Skeletal muscle cell (primary cell): Measurements from ENCODE around the gene MACROD2.
"Not testable (repeated sequence)": the region's sequence is repeated elsewhere in the genome, so short reads cannot be mapped to it uniquely, and the experiment has no call there.

ENCODE experiments used
- DNase-seq: peaks from one replicate; pipeline ENCODE4 v3.0.0-alpha.2; 2010; ENCODE audit warnings: low read depth
- H3K4me3 ChIP-seq: 2 replicates; pipeline ENCODE4 v1.5.1; 2011; ENCODE audit warnings: low read depth, mild to moderate bottlenecking, control low read depth, low read length, moderate library complexity

The MACROD2 gene

DNA sequence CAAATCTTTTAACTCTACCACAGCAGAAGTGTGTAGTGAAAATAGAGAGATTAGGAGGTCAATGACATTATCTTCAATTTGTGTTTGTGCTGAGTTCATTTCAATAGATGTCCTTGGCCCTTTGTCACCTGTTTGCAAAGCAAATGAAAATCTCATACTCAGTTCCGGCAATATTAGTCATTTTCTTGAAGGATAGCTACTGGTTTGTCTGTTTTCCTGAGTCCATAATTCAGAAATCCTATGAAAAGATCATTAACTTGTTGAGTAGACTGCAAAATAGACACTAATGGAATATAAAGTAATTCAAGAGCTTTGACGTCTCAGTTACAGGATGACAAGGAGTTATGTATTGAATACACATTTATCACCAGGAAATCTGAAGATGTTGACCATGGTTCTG lies 1163.2 kb downstream of the MACROD2 start:
- H3K4me3 ChIP-seq: no peak overlapping the region
- DNase-seq: no peak

DNA sequence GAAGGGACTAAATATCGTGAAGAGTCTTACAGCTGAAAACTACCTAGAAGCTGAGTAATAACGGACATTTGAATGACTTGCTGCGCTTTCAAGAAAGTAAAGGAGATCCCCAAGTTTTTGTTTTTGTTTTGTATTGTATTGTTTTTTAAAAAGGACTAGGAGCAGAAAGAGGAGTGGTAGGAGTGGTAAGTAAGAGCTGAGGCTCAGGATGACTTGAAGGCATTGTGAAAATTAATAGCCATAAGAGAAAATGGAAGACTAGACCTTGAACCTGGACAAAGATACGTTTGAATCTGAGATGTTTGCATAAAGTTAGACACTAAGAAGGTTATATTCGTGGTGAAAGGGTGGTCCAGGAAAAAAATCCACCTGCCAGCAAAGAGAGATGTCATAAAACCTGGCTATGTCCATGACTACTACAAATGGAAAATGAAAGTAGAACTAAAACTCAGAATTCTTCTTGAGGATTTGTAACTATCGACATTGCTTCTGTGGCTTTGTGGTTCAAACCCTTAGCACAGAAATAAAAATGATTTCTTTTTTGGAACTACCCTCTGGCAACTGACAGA lies 1166.8 kb downstream of the MACROD2 start:
- DNase-seq: no peak
- no peak overlapping the region for H3K4me3 ChIP-seq

DNA sequence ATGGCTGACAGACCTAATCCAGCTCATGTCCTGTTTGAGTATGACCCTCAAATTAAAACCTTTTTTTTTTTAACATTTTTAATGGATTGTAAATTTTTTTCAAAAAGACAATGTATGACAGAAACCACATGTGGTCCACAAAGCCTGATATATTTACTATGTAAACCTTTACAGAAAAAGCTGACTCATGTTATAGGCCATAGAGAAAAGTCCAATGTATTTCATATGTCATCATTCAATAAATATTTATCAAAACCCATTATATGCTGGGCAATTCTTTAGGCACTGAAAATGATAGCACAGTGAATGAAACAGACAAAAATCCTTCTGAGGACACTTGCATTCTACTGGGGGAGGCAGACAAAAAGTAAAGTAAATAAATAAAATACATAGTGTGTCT lies 1168.3 kb downstream of the MACROD2 start:
- DNase-seq: no peak
- H3K4me3 ChIP-seq: no peak overlapping the region

DNA sequence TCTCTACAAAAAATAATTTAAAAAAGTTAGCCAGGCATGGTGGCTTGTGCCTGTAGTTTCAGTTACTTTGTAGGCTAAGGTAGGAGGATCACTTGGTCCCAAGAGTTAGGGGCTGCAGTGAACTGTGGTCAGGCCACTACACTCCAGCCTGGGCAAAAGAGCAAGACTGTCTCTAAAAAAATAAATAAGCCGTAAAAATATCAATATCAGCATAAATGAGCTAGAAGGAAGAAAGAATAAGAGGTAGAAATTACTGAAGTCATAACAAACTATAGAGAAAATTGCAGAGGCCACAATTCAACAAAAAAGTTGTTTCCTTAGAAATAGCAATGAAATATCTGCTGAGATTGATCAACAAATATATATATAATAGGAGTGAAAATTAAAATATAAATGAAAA lies 1169.4 kb downstream of the MACROD2 start:
- no peak for DNase-seq
- no peak overlapping the region for H3K4me3 ChIP-seq

DNA sequence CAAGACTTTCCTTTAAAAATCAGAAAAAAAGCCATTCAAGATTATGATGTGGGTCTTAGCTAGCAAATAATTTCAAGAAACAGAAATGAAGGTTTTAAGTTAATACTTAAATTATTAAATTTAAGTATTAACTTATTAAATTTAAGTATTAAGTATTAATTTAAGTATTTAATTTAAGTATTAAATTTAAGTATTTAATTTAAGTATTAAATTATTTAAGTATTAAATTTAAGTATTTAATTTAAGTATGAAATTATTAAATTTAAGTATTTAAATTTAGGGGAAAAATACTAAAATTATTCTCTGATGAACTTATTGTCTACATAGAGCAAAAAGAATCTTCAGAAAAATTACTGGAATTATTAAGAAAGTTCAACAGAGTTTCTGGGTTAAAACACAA lies 1171.4 kb downstream of the MACROD2 start:
- H3K4me3 ChIP-seq: no peak overlapping the region
- DNase-seq: no peak

DNA sequence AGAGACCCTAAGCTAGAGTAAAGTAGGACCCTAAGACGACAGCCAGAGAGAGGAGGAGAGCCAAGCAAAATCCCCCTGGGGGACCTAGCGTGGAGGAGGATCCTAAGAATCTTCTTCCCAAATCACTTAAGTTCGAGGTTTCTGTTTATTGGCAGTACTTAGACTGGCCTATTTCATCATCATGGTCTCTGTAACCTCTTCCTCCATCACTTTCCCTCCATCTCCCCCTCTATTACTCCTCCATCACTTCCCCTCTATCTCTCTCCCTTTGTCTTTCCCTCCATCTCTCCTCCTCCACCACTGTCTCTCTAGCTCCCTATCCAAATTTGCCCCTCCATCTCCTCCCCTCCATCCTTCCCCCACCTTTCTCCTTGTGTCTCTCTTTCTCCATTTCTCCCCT lies 1175.7 kb downstream of the MACROD2 start:
- no peak for DNase-seq
- no peak overlapping the region for H3K4me3 ChIP-seq

DNA sequence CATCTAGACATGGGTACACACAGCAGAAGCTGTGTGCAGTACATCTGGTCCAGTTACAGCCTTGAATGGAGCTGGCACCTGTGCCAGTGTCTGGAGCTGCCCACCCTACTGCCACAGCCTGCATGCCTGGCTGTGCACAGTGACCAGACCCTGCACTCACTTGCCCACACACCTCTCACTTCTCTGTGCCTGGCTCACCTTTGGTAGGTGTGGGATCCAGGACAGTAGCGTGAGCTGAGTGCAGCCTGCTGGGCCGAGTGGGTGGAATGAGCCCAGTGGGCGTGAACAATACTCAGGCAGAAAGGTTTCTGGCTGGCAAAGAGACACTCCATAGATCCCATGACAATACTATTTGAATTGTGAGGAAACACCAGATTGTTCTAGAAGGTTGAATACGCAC lies 1181.6 kb downstream of the MACROD2 start:
- no peak overlapping the region for H3K4me3 ChIP-seq
- DNase-seq: no peak

DNA sequence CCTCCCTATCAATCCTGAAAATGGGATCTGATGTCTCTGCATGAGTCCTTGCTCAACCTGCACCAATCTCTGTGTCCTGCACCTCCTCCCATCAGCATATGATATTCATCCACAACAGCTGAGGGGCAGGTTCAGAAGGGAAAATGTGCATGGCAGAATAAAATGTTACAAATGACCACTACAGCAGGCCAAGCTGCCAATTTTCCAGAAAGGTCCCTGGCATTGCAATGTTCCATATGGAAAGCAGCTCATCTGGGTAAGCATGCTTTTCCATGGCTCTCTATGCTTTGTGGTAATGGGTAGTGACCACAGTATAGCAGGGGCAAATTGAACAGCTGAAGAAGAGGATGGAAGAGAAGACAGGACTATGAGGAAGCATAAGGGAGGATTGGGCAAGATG lies 1183.3 kb downstream of the MACROD2 start:
- no peak for DNase-seq
- no peak overlapping the region for H3K4me3 ChIP-seq

DNA sequence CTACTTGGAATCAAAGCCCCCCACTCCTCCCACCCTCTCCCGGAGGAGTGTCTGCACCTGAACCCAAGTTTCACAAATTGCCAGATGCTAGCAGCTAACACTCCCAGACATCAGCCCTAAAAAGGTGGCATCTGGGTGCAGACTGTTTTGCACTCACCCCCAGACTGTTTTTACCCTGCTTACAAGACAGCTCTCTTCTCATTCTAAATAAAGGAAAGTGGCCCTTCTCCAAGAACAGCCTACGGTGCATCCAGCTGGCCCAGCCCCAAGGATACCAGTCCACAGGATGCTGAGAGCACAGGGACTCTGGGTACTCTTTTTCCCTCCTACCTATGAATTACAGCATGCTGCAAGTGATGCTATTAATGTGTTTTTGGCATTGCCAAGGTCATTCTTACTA lies 1184.1 kb downstream of the MACROD2 start:
- no peak for DNase-seq
- H3K4me3 ChIP-seq: no peak overlapping the region

DNA sequence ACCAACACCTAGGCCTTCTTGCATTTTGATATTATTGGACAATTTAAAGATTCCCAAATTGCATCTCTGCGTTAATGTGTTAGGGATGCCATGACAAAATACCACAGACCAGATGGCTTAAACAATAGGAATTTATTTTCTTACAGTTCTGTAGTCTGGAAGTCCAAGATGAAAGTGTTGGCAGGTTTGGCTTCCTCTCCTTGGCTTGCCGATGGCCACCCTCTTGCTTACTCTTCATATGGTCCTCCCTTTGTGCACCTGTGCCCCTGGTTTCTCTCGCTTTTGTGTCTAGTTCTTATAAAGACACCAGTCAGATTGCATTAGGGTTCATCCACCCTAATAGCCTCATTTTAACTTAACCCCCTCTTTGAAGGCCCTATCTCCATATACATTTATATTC lies 1184.5 kb downstream of the MACROD2 start:
- no peak for DNase-seq
- H3K4me3 ChIP-seq: no peak overlapping the region

DNA sequence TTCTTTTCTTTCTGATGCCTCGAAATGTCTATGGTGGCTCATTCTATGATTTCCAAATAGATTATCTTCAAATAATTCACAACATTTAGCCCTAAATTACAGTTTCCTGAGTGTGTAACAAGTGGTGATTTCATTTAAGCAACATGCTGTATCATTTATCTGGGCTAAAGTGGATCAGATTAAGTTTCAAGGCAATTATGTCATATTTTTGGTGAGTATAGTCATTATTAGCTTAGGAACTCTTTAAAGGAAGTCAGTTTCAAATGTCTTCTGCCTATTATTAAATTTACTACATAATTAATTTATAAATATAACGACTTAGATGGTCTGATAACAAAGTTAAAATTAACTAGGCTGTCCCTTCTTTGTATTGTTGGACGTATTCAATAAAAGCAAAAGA lies 1190.0 kb downstream of the MACROD2 start:
- H3K4me3 ChIP-seq: no peak overlapping the region
- no peak for DNase-seq

DNA sequence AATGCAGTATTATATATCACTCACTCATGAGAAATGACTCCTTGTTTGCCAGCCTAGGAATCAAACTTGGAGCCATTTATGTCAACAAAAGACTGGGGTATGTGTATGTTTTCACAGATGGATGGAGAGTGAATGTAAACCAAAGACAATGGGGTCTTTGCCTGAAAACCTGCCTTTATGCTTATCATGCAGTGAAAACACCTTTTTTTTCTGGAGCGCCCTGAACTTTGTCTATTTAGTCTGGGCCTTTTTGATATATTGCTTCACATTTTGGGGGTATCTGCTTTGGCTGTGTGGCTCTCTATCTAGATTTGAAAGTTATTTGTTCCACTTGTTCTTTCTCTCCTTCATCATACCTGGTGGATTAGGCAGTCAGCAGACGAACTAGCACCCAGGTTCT lies 1190.6 kb downstream of the MACROD2 start:
- H3K4me3 ChIP-seq: no peak overlapping the region
- no peak for DNase-seq

DNA sequence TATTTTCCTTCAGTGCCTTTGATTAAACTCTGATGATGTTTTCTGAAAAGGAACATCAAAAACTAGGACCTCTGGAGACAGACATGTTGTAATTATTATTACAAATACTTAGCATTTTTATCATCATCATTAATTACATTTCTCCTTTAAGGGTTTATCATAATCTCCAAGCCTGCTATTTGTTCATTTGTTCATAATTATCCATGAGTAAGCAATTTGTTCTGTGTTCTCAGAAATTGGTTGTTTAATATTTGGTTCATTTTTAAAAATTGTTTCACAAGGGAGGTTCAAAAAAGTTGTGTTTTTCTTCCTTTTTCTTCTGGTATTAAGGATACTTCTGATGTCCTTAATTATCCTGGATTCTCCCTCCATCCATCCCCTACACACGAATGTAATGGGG lies 1192.3 kb downstream of the MACROD2 start:
- no peak overlapping the region for H3K4me3 ChIP-seq
- no peak for DNase-seq

DNA sequence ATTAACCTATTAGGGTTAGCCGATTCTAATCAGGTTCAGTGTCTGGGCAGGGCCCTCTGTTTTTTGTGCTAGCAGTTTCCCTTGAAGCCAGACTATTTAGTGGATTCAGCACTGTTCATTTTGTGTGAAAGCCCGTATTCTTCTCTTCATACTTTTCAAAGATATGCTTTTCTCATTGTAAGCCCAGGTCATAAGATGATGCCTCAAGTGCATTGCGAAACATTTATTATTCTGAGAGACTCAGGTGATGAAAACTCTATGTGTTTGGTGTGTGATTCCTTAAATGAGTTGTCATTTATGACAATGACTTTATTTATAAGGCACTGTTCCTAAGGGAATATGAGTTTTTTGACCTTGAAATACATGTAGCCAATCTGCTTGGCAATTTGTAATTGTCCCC lies 1193.1 kb downstream of the MACROD2 start:
- no peak overlapping the region for H3K4me3 ChIP-seq
- DNase-seq: no peak

DNA sequence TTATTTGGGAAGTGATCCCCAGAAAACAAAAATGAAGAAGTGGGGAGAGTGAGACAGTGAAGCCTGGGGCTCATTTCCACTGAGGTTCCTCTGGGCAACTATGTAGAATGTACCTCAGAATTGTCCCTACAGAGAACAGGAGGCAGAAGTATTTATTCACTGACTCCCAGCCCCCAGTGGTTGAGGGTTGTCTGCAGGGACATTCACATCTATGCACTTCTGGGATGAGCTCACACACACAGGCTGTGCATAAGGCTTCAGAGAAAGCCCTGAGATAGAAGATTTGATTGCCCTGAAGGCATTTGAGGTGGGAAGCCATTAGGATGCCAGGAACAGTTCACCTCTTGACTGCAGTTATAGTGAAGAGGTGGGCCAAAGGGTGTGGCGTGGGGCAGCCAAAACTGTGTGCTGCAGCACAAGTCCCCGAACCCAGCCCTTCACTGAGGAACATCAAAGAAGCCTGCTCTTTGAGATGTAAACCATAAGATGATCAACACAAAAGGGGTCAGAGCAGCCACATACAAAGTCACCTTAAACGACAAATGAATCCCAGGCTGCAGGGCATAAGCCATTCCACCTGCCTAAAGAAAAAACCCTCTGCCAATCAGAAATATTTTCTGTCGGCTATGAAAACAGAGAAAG lies 1195.9 kb downstream of the MACROD2 start:
- DNase-seq: no peak

DNA sequence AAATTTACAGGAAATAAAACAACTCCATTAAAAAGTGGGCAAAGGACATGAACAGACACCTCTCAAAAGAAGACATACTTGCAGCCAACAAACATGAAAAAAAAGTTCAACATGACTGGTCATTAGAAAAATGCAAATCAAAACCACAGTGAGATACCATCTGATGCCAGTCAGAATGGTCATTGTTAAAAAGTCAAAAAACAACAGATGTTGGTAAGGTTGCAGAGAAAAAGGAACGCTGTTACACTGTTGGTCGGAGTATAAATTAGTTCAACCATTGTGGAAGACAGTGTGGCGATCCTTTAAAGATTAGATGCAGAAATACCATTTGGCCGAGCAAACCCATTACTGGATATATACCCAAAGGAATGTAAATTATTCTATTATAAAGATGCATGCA lies 1200.1 kb downstream of the MACROD2 start:
- no peak for DNase-seq
- H3K4me3 ChIP-seq: no peak overlapping the region

More for the DNA sequence above, 1195.9 kb downstream of the MACROD2 start:
- no peak overlapping the region for H3K4me3 ChIP-seq

DNA sequence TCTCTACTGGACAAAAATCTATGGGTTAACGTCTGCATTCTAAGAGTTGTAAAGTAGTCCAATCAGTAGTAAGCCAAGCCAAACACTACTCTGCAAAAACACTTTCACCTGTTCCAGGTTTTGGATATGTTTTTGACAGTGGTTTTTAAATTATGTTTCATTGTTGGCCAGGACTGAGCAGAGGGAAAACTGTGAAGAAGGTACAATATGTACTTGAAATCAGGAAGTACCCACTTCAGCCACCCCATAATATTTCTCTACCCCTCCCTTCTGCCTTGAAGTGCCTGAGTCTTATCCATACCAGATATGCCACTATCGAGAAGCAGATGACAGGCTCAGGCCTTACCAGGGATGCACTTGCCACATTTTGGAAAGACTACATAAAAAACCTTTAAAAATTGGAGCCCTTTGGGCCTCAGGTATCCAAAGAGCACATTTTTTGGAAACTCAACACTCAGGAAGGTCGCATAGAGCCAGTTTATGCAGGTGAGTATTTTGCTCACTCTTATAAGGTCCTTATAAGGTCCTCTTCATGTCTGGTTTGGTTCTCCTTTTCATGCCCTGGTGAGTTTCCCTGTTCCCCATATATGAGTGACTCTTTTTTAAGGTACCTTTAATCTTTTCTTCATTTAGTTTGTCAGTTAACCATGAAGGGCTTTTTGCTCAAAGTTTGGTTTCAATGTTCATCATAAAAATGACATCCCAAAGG lies 1201.4 kb downstream of the MACROD2 start:
- H3K4me3 ChIP-seq: no peak overlapping the region
- DNase-seq: no peak

DNA sequence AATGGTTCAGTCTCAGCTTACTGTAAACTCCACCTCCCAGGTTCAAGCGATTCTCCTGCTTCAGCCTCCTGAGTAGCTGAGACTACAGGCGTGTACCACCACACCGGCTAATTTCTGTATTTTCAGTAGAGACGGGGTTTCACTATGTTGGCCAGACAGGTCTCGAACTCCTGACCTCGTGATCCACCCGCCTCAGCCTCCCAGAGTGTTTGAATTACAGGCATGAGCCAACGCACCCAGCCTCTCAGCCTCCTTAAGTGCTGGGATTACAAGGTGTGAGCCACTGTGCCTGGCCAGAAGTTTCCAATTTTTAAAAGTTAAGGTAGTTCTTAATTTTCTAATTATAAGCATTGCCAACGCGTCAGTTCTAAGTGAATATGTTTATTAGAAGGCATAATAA lies 1202.7 kb downstream of the MACROD2 start:
- H3K4me3 ChIP-seq, DNase-seq: not testable (repeated sequence)

DNA sequence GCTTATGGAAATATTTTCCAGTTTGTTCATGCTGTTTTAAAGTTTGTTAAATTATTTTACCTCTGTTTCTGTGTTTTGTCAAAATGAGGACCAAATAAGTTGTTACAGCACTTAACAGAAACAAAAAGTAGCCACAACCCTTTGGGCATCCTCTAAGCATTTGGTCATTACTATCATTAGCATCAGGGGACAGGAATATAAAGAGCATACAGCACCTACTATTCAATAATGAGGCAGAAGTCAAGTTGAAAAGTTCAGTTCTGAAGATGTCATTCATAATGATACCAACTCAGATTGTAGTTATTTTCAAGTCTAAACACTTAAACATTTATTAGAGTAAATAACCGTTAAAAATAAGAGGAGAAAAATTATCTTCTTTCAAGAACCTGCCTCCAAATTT lies 1204.4 kb downstream of the MACROD2 start:
- no peak overlapping the region for H3K4me3 ChIP-seq
- no peak for DNase-seq

DNA sequence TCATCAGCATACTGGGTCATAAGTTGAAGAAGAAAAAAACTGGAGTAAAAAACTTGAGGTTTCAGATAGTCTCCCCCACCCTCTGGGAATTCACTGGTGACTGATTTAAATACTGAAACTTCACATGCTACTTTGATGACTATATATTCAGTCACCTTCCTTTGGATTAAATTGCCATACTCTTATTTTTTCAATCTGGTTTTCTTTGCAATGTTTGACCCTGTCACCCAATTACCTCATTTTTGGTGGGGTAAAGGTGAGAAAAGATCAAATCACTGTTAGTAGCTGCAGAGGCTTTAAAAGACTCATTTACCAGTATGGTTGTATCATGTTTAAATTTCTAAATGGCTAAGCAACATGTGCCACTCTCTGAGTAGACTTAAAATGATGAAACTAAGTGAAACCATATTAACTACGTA lies 1204.8 kb downstream of the MACROD2 start:
- H3K4me3 ChIP-seq: no peak overlapping the region
- DNase-seq: no peak

DNA sequence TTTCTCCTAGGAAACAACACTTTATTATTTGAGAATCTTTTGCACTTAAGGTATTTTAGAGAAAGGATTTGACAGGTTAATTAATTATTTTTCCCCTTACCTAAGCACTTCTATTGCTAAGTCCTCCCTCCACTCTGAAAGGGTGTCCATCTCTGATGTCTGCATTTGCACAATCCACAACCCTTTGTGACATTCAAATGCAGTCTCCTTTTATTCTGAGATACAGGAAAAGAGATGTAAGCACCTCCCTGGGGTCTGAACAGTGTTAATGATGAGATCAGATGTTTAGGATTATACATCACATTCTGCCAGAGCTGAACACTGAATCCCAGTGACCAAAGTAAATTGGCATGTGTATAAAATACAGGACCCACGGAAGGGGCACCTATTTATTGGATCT lies 1206.3 kb downstream of the MACROD2 start:
- no peak for DNase-seq
- no peak overlapping the region for H3K4me3 ChIP-seq
